ENCODE measurements around the gene GAMT.
A peak's percentile ranks its signal among the peaks of the same experiment; 100 is the strongest.
"Not testable (repeated sequence)": the region's sequence is repeated elsewhere in the genome, so short reads cannot be mapped to it uniquely, and the experiment has no call there.

The GAMT gene

DNA sequence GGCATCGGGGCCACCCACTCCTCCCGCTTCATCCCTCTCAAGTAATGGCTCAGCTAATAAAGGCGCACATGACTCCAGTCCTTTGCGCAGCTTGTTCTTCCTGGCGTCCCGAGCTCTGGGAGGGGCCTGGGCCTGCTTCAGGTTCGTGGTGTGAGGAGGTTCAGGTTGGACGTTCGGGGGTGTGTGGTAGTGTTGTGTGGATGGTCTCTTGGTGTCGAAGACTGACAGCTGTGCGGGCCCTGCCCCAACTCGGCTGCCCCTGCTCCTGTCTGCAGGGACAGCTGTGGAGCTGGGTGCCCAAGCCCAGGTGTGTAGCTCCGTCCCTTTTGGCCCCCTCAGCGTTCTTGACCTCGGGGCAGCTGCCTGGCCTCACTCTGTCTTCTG lies 39.1 kb upstream of the GAMT start:
- no peak for FAIRE-seq
- TF ChIP-seq POLR2A (IDR thresholded peaks at IDR 0.05; ENCODE audit: low read depth, low read length): peak; percentile 8; the same call in 1 of the 2 replicates
- TF ChIP-seq POLR2AphosphoS5 (IDR thresholded peaks at IDR 0.05; ENCODE audit: low read depth, low read length): no peak; the same call in 1 of the 2 replicates
- DNase-seq (ENCODE audit: insufficient read length): no peak

DNA sequence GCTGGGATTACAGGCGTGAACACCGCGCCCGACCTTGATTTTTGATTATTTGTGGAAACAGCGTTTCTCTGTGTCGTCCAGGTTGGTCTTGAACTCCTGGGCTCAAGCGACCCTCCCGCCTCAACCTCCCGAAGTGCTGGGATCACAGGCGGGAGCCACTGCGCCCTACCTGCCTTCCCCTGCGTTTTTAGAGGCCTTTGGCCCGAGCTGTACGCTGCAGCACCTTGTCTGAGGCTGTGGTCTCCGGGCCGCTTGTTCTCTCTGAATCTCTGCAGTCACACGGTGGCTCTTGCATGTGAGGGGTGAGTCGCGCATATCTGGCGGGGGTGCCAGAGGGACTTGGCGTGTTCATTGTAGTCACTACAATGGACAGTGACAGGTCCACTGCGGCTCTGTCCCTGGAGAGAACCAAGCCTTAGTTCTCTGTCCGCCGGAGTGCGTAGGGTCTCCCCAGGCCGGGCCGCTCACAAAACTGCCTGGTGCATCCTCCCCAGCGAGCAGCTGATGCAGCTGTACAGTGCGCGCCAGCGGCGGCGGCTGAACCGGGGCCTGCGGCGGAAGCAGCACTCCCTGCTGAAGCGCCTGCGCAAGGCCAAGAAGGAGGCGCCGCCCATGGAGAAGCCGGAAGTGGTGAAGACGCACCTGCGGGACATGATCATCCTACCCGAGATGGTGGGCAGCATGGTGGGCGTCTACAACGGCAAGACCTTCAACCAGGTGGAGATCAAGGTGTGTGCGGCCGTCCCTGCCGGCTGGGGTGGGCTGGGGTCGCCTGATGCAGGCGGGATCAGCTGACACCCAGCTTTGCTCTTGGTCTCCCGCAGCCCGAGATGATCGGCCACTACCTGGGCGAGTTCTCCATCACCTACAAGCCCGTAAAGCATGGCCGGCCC lies 38.4 kb upstream of the GAMT start:
- FAIRE-seq; DNase-seq (ENCODE audit: insufficient read length): not testable (repeated sequence)
- 0 out of 2 replicates have a peak, but pooled peaks have one; percentile 0 for TF ChIP-seq POLR2A (IDR thresholded peaks at IDR 0.05; ENCODE audit: low read depth, low read length)
- TF ChIP-seq POLR2AphosphoS5 (IDR thresholded peaks at IDR 0.05; ENCODE audit: low read depth, low read length): peak; percentile 25; the same call in 1 of the 2 replicates

DNA sequence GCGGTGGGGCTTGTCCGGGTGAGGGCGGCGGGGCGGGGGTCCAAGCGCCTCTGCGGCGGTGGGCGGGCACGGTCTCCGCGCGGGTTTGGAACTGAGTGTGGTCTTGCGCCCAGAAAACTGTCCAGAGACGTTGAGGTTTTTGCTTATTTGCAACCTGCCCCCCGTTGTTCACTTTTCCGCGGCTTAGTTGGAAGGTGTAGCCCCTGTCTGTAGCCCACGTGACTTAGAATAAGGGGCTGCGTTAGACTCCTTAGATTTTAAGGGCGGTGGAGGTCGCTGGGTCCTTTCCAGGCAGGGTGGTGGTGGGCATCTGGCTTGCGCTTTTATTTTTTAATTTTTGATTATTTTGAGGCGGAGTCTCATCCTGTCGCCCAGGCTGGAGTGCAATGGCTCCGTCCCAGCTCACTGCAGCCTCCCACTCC lies 37.6 kb upstream of the GAMT start:
- TF ChIP-seq POLR2A (IDR thresholded peaks at IDR 0.05; ENCODE audit: low read depth, low read length) (no peak), TAF1 (IDR thresholded peaks at IDR 0.05; ENCODE audit: borderline replicate concordance, low read depth, low read length) (no peak), POLR2AphosphoS5 (IDR thresholded peaks at IDR 0.05; ENCODE audit: low read depth, low read length) (no peak; the same call in 1 of the 2 replicates)
- DNase-seq (ENCODE audit: insufficient read length) (no peak), FAIRE-seq (no peak)

- peak; percentile 95 for DNase-seq (ENCODE audit: insufficient read length)
- FAIRE-seq: peak; percentile 100
- TF ChIP-seq POLR2AphosphoS5 (IDR thresholded peaks at IDR 0.05; ENCODE audit: low read depth, low read length) (peak; percentile 99), TAF1 (IDR thresholded peaks at IDR 0.05; ENCODE audit: borderline replicate concordance, low read depth, low read length) (peak; percentile 100), POLR2A (IDR thresholded peaks at IDR 0.05; ENCODE audit: low read depth, low read length) (peak; percentile 100)
Measured at GRCh38 chr19:1438035-1438932, 36.9 kb upstream of the GAMT start, which contains the start of gene RPS15. TSS of gene RPS15 (plus strand) at chr19:1438396. CDS start at chr19:1438426, 30 bp downstream.

- TF ChIP-seq TAF1 (IDR thresholded peaks at IDR 0.05; ENCODE audit: borderline replicate concordance, low read depth, low read length) (no peak), POLR2AphosphoS5 (IDR thresholded peaks at IDR 0.05; ENCODE audit: low read depth, low read length) (no peak), POLR2A (IDR thresholded peaks at IDR 0.05; ENCODE audit: low read depth, low read length) (no peak)
- FAIRE-seq (no peak), DNase-seq (ENCODE audit: insufficient read length) (no peak)
Measured at GRCh38 chr19:1437609-1438008, 36.3 kb upstream of the GAMT start.

DNA sequence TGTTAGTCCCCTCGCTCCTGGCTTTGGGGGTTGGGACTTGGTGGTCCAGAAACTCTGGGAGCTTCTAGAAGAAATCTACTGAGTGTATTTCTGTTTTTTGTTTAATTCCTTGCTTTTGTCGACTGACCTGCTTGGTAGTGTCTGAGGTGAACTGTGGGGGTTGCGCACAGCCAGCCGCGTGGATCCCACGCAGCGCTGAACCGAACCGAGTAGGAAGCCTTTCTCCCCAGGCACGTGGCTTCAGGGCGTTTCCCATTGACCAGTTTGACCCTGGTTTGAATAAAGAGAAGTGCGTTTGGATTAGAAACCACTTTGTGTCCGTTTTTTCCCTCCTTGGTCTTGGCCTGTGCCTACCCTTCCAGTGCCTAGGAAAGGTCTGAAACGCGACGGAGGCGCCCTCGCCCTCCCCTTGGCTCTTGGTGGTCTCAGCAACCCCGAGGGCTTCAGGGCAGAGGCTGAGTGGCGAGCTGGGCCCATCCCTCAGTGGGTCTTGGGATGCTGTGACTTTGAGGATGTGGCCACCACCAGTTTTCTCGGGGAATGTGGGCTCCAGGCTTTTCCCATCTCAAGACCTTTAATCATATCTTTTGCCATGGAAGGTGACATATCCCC lies 34.1 kb upstream of the GAMT start:
- DNase-seq (ENCODE audit: insufficient read length): no peak
- FAIRE-seq: no peak
- TF ChIP-seq POLR2AphosphoS5 (IDR thresholded peaks at IDR 0.05; ENCODE audit: low read depth, low read length) (no peak), TAF1 (IDR thresholded peaks at IDR 0.05; ENCODE audit: borderline replicate concordance, low read depth, low read length) (no peak), POLR2A (IDR thresholded peaks at IDR 0.05; ENCODE audit: low read depth, low read length) (no peak)

DNA sequence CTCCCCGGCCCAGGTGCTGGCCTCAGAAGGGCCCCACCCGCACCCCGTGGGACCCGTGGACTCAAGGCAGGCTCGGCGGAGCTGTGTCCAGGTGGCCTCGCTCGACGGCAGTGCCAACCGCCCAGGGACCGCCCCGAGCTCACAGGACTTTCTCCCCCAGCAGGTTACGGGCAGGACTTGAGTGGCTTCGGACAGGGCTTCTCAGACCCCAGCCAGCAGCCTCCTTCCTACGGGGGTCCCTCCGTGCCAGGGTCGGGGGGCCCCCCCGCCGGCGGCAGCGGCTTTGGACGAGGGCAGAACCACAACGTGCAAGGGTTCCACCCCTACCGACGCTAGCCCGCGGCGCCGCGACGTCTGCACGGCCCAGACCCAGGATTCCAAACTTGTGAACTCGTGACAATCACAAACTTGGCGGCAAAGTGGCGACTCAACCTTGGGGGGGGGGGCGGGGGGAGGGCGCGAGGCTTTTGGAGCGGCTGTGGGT lies 33.3 kb upstream of the GAMT start:
- DNase-seq (ENCODE audit: insufficient read length) (no peak), FAIRE-seq (no peak)
- TF ChIP-seq TAF1 (IDR thresholded peaks at IDR 0.05; ENCODE audit: borderline replicate concordance, low read depth, low read length) (no peak), POLR2A (IDR thresholded peaks at IDR 0.05; ENCODE audit: low read depth, low read length) (no peak), POLR2AphosphoS5 (IDR thresholded peaks at IDR 0.05; ENCODE audit: low read depth, low read length) (no peak)

GRCh38 chr19:1434040-1434366 lies 32.7 kb upstream of the GAMT start:
- DNase-seq (ENCODE audit: insufficient read length) (no peak), FAIRE-seq (no peak)
- TF ChIP-seq POLR2AphosphoS5 (IDR thresholded peaks at IDR 0.05; ENCODE audit: low read depth, low read length): no peak
- no peak for TF ChIP-seq TAF1 (IDR thresholded peaks at IDR 0.05; ENCODE audit: borderline replicate concordance, low read depth, low read length)
- no peak for TF ChIP-seq POLR2A (IDR thresholded peaks at IDR 0.05; ENCODE audit: low read depth, low read length)

DNA sequence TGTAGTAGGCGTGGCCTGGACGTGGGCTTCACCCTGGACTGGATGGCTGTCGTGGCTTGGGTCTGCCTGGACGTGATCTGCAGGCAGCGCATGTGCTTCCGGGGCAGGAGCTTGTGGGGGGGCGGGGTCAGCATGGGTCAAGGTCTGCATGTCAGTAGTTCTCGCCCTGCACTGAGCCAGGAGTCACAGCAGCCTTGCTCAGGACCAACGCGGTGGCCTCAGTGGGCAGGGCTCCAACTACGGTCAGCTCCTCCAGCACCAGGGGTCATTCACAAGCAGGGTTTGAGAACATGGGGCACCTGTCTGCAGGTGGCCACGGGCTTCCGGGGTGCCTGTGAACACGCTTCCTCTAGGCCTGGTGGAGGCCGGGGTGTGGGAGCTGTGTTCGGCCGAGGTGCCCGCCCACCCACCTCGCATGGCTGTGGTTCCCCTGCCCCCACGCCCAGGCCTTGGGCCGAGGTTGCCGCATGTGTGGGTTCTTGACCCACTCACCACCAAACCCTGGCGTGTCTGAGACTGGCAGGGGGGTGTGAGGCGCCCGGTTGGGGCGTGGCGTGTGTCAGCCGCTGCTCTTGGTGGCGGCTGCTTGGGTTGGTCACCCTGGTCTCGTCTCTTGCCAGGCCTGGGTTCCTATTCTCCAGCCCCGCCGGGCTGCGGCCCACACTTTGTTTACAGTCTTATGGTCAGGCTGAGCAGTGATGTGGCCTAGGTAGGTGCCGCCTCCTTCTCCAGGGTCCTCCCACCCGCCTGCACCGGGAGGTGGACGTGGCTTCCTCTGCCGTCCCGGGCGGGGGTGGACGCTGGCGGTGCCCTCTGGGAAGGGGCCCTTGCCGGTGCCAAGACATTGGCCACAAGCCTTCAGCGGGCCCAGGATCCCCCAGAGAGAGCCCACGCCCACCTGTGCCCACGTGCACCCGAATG lies 32.0 kb upstream of the GAMT start:
- FAIRE-seq (no peak), DNase-seq (ENCODE audit: insufficient read length) (no peak)
- TF ChIP-seq POLR2AphosphoS5 (IDR thresholded peaks at IDR 0.05; ENCODE audit: low read depth, low read length): no peak; the same call in 1 of the 2 replicates
- TF ChIP-seq TAF1 (IDR thresholded peaks at IDR 0.05; ENCODE audit: borderline replicate concordance, low read depth, low read length): no peak
- no peak for TF ChIP-seq POLR2A (IDR thresholded peaks at IDR 0.05; ENCODE audit: low read depth, low read length)

- DNase-seq (ENCODE audit: insufficient read length): no peak
- TF ChIP-seq POLR2AphosphoS5 (IDR thresholded peaks at IDR 0.05; ENCODE audit: low read depth, low read length) (no peak), POLR2A (IDR thresholded peaks at IDR 0.05; ENCODE audit: low read depth, low read length) (no peak), TAF1 (IDR thresholded peaks at IDR 0.05; ENCODE audit: borderline replicate concordance, low read depth, low read length) (no peak)
- no peak for FAIRE-seq
Measured at GRCh38 chr19:1432507-1432887, 31.2 kb upstream of the GAMT start.
